ENCODE results near the gene POU6F2.
"Not testable (repeated sequence)": the region's sequence is repeated elsewhere in the genome, so short reads cannot be mapped to it uniquely, and the experiment has no call there.

Gene POU6F2

DNA sequence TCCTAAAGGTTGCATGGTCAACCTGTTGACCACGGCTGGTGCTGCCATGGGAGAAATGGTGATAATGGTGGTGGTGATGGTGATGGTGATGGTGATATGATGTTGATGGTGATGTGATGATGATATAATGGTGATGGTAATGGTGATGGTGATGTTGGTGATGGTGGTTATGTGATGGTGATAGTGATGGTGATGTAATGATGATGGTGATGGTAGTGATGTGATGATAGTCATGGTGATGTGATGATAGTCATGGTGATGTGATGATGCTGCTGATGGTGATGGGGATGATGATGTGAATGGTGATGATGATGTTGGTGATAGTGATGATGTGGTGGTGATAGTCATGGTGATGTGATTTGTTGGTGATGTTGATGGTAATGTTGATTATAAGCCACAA lies 23.9 kb downstream of the POU6F2 start:
- no peak for DNase-seq

DNA sequence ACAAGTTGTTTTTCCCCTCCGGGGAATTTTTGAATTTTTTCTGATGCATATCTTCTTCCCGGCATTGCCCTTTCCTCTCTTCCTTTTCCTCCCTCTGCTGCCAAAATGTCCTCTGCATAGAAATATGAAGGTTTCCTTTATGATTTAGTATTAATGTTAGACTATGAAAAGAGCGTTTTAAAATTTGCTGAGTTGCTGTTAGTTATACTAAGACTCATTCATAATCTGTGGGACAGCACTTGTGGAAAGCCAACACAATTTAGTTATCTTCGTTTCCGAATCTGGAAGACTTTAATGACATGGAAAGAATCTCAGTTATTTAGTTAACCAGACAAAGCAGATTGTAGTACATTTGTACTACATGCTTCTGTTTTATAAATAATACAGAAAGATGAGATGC lies 25.0 kb downstream of the POU6F2 start:
- no peak for DNase-seq

DNA sequence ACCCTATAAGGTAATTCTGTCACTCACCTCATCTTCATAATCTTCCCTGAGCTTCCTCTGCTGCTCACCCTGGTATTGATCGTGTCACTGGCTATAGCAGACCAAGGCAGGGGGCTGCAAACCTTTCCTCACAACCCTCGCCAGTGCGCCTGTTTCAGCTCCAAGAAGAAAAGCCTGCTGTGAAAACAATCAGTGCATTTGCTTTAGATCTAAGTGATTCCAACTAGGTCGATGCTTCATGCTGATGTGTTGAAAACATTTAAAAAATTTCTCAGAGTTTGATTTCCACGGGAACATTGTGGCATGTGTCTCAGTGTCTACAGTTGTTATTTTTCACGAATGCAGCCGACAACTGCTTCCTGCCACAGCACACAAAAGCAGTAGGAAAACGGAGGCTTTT lies 27.3 kb downstream of the POU6F2 start:
- DNase-seq: no peak

DNA sequence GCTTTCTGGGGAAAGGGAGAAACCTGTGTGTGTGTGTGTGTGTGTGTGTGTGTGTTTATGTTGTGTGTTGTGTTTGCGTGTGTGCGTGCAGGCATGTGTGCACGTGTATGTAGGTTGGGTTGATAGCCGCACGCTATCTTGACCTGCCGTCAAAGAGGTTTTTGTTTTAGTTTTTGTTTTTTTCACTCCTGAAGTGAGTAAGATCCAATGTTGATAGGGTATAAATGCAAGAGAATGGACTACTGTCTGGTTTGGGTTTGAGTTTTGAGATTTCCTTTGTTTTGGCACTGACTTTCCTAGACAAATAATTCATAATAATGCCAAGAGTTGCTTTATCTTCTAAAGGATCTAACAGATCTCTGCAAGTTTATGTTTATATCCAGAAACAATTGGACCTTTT lies 27.8 kb downstream of the POU6F2 start:
- DNase-seq: no peak

DNA sequence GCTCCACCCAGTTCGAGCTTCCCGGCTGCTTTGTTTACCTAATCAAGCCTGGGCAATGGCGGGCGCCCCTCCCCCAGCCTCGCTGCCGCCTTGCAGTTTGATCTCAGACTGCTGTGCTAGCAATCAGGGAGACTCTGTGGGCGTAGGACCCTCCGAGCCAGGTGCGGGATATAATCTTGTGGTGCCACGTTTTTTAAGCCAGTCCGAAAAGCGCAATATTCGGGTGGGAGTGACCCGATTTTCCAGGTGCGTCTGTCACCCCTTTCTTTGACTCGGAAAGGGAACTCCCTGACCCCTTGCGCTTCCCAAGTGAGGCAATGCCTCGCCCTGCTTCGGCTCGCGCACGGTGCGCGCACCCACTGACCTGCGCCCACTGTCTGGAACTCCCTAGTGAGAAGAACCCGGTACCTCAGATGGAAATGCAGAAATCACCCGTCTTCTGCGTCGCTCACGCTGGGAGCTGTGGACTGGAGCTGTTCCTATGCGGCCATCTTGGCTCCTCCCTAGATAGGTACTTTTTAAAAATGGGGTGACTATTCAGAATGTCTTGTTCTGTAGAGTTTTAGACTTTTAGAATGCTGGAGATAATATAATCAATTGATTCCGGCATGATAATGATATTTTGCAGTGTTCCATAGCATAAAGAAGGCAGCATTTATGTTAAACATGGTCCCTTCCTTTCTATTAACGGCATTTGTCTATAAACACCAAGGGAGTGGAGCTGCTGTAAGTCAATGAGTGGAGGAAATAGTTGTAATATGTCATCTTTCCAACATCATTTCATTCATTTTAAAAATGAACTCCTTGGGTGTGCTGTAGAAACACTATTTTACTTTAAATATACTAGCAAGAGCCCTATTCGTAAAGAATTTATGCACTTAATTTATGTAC lies 35.6 kb downstream of the POU6F2 start:
- not testable (repeated sequence) for DNase-seq

DNA sequence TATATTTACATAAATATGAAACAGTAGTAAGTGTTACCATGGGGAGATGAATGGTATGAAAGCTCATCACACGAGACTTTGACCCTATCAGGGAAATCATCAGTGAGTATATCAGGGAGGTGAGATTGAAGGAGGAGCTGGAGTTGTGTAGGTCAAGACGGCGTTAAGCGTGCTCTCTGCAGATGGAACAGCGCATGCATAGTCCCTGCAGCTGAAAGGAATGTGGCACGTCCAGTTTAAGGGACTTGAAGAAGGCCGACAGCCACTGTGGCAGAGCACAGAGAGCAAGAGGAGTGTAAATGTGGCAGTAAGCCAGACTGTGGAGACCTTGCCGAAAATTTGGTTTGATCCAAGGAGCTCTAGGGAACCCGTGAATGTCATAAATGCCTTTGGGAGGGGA lies 38.9 kb downstream of the POU6F2 start:
- no peak for DNase-seq

DNA sequence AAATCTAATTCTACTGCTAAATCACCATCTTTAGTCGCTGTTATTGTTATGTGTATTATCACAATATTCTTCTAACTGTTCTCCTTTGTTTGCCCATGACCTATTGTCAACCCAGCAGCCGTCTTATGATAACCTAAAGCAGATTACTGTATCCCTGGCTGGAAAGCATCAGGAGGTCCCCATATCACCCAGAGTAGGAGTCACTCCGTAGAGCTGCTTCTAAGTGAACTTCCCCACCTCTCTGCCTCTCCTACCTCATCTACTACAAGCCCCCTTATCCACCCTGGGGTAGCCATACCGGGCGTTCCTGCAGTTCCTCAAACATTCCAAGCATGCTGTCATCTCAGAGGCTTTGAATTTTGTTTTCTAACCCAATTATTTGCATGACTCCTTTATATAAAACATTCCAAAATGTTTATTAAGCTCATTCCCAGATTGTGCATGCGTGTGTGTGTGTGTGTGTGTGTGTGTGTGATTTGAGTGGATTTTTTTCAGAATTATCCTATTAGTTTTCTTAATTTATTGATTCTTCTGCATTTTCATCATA lies 39.7 kb downstream of the POU6F2 start:
- no peak for DNase-seq

DNA sequence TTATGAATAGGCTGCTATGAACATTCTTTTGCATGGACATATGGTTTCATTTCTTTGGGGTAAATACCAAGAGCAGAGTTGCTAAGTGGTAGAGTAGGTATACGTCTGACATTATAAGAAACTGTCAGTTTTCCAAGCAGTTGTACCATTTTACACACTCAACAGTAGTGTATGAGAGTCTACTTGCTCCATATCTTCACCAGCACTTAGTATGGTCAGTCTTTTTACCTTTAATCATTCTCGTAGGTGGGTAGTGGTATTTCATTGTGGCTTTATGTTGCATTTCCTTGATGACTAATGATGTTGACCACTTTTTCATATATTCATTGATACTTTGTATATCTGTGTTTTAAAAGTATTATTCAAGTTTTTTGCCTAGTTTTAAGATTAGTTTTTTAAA lies 45.1 kb downstream of the POU6F2 start:
- DNase-seq: no peak

DNA sequence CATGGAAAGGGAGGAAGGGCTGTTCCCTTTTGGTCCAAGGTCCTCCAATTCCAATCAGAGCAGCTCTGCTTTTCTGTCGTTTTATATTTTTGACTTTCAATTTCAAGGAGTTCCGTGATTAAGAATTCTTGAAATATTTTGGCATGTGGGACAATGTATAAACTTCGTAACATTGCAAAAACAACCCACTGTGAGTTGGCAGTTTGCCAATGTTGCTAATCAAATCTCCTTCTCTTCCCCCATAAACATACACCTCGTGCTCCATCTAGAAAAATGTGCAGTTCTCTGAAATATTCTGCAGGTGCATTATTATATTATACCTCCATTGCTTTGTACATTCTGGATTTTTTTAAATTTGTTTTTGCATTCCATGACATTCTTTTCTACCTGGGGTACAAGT lies 49.8 kb downstream of the POU6F2 start:
- no peak for DNase-seq

DNA sequence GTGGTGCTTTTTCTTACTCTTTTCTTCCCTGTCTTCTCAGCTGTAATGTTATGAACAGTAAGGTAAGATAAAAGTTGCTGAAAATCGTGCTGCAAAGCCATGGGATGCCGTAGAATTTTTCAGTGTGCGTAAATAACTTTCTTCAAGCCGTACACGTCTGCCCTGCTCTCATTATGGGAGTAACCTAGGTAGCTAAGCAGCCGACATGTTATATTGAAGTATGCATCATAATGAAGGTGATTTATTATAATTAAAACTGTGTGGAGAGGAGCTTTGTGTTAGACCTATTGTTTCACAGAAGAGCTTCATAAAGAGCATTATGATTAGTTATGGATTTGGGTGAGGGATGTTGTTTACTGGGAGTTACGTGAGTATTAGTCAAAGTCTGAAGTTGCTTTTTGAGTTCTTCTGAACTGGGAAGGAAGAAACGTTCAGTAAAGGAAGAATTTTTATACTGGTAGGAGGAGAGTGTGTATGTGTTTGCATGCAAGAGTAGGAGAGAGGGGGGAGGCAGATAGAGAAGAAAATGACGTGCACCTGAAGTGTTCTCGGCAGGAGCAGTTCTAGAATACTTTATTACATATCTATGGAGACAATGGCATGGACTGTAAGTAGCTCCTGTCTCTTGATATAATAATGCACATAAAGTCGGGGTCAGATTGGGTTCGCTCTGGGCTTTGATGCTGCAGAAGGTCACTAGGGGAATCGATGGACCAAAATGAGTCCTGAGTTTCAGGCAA lies 56.3 kb downstream of the POU6F2 start:
- DNase-seq: no peak

DNA sequence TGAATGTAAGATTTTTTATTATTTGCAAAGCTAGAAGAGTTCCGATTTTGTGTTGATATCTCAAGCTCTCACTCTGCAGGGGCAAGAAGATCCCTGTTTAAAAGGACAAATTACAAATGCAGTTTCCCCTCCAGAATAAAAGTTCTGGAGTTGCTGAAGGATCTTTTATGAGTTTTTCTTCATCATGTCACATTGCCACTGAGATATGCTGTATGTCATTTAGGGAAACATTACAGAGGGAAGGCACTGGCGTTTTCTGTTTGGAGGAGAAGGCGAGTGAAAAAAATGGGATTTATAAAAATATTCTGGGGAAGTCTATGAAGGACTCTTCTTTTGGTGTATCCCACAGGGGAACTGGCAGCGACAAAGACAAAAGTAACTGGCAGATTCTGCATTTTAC lies 57.4 kb downstream of the POU6F2 start:
- DNase-seq: no peak

DNA sequence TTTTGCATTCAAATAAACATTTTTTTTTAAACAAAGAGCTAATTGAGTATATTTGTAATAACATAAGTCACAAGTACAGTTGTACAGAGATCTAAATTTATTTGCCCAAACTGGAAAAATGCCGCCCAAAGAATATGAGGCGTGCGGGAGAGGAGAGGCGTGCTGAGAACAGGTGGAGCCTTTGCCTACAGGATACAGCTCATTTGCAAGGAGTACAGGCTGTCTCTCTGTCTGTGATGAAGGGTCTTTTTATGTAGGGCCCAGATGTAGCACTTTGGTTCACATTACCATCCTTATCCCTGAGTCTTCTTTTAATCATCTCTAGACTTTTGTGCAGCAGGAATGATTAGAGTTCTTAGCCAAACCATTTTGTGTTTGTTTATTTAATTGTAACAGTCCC lies 58.2 kb downstream of the POU6F2 start:
- no peak for DNase-seq

DNA sequence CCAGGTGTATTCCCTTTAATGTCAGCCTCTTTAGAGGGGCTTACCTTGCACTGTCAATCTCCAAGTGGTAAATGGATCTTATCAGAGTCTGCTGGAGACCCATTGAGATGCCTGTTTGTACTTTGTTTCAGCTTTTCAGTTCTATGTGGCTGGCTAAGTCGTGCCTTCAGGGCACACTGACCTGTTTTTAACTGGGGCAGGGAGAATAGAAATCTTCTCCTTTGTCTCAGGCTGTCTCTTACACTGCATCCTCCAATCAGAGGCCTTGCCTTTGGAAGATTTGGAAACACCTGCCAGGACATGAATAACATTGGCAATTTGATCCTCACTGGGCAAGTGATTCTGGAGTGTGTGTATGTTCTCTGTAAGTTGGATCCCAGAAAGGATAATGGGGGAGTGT lies 65.0 kb downstream of the POU6F2 start:
- no peak for DNase-seq

DNA sequence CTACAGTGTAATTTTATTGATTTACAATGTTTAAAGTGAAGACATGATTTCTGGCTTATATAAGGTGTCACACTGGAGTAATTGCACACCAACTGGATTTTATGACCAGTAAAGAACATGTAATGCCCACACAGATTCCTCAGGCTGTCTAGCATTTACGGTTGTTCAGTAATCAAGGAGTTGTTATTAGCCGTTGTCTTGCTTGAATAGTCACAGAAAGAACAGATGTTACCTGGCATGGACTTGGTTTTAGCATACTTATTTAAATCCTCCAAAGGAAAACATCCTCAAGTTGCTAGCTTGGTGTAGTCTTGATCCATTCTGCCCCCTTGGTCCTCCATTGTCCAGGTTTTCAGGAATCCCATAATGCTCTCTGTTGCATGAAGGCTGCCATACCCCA lies 65.8 kb downstream of the POU6F2 start:
- DNase-seq: no peak

DNA sequence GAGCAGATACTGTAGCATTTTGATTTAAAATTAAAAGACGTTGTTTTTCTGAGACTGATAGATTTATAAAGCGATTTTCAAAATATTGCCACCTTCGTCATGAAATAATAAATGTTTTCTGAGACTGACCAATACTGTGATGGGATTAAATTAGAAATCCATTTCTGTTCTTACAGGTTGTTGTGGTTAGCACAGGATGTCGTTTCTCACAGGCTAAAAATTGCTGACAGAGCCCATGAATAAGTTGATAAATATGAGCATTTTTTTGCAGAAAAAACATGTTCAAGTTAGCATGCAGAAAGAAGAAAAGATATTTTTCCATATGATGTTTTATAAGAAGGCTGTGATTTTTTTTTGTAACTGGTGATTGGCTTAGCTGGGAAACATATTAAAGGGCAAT lies 66.8 kb downstream of the POU6F2 start:
- no peak for DNase-seq

DNA sequence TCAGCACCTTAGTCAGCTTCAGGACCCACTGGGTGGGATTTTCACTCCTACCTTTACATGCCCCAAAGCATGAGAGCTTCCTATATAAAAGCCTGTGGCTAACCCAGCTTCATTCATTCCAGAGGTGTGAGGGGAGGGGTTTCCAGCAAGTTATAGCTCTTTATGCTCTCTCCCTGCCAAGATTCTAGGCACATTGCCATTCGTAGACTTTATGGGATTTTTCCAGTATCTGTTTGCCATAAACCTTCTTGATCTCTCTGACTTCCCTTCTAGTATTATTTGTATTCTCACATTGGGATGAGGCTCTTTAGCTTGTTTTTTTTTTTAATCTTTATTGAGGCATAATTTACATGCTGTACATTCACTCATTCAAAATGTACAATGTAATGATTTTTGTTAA lies 67.5 kb downstream of the POU6F2 start:
- no peak for DNase-seq

DNA sequence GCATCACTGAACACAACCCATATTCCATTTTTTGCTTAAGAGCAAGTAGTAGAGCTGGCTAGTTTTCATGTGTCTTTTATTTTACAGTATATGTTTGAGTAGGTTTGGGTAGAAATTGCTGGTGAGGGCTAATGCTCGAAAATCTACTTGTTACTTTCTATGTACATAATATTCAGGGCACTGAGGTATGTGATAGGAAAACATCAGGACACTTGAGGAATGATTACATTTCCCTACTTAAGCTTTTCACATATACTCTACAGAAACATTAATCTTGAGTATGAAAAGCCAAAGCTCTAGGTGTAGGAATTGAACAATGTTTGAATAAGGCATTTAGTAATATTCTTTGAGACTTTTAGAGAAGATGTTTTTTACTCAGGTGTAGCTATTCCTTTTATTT lies 73.6 kb downstream of the POU6F2 start:
- DNase-seq: no peak

DNA sequence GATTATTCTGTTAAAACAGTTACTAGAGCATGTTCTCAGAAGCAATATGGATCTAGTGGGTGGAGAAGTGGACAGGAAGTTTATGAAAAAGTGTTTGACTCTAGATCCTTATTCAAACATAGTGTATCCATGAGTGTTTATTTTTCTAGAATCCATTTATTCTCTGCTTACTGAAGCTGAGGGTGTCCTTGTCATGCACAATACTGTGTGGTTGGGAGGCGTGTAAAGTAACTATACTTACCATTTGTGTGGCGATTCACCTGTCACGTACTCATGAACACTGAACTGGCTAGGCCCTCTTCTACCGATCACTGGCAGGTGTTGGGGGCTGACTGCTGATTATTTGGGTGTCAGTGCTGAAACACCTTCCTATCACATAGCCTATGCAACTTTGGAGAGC lies 74.0 kb downstream of the POU6F2 start:
- no peak for DNase-seq

DNA sequence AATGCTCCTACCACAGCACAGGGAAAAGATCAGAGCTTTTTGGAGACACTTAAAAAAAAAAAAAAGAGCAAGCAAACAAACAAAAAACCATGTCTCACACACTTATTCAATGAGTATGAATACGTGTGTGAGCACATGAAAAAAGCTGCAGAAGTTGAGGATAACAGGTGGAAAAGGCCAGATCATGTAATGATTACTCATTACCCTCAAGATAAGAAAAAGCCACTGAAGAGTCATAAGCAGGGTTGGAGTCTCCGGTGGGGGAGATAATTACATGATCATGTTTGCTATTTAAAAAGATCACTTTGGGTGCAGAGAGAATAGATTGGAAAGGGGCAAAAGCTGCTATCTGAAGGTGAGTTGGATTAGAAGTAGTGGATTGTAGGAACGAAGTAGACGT lies 77.0 kb downstream of the POU6F2 start:
- no peak for DNase-seq

DNA sequence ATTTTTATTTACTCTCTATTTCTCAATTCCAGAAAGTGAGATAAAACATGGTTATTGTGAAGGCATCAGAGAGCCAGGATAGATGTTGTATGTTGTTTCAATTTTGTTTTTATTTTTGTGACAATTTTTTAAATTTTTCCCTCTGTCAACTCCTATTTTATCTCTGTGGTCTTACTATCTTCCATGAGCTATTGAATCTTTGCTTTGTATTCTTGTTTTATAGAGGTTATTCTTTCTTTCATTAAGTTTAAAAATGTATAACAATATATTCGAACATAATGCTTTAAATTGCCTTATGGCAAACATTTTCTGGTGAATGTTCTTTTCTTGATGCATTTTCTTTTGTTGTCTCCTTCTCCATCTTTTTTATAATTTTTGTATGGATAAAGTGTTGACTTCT lies 78.4 kb downstream of the POU6F2 start:
- DNase-seq: no peak

DNA sequence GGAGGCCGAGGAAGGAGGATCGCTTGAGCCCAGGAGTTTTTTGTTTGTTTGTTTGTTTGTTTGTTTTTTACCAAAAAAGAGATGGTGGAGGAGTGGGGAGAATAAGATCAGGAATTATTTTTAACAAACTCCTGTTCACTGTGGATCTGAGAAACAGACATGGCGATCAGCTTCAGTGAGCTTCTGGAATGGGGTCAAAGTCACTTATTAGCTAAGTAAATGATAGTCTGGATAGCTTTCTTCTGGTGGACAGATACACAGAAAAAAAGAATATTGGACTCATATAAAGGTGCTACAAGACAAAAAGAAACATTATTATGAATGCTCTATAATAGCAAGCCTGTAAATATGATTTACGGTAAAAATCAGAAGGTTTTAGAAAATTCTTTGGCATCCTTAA lies 85.1 kb downstream of the POU6F2 start:
- DNase-seq: no peak

DNA sequence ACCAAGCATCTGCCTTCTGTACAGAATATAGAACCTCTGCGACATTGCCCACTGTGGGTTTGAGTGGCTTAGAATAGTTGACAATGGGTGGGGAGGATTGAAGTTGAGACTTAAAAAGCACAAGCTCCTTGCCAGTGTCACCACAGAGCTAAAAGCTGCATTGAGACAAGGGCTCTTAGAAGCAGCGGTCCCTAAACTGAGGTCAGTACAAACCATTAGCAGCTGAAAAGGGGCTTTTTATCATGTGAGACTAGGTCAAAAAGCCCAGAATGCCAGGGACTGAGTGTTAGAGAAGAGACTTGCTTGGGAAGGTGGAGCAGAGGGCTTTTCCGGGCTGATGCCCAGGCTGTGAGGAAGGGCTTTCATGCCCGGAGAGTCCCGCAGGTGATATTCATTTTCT lies 91.3 kb downstream of the POU6F2 start:
- no peak for DNase-seq

DNA sequence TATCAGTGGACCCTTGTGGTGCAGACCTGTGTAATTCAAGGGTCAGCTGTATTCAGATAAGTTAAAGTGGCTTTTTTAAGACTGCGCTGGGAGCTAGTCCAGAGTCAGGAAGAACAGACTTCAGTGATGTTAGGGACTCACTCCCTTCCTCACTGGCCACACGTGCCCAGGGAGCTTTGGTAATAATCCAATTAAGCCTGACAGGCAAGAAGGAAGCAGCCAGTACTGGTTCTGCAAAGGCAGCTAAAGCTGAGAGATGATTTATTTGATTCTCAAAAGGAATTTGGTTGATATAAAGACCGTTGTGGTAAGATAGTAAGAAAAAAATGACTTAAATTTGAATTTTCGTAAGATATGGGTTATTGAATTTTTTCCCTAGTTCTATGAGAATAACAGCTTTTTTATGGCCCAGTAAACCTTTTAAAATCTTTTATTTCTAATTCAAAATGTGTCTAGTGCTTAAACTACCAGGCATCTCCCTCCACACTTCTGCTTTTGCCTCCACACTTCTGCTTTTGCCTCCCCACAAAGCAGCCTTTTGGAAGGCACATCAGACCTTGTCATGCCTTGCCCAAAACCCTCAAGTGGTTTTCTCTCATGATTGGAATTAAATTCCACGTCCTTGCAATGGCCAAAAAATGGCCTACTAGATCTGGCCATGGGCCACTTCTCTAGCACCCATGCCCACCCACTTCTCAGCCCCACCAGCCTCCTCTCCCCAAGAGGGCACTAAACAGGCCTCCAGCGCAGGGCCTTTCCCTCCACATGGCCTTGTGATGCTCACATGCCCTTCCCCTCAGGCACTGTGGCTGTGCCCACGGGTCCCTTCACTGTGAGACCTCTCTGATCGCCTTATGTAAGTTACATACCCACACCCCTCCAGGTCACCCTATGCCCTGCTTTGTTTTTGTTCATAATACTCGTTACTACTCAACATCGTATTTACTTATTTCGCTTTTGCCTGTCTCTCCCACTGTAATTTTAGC lies 92.5 kb downstream of the POU6F2 start:
- DNase-seq: no peak

Measured in activated CD4-positive, CD25-positive, alpha-beta regulatory T cell treated with anti-CD3 and anti-CD28 coated beads, Interleukin-2, amount 50 U/mL, for 72 hours (primary cell).